PC-3 (cell line): ENCODE data around the gene RHBDD1. TPM values are rescaled to one million over a fixed set of nuclear protein-coding genes. Genes with fewer than 3 reads are reported as not detected.
A peak's percentile ranks its signal among the peaks of the same experiment; 100 is the strongest.

Source experiments
- ATAC-seq: fragments of 200-7000 bp; cut with Tn5 transposase; 2 replicates; pipeline ENCODE4 v1.9.1; 2020; ENCODE audit warnings: mild to moderate bottlenecking, moderate library complexity
- BruUV-seq: library from RNA; stranded (reverse); fragments of 400-500 nt; replicated peaks from 2 replicates; lab custom pipeline; 2021; lab: Mats Ljungman, UMichigan
- CTCF ChIA-PET: fragments of 300-600 bp; sonication (Branson Sonifier 250); formaldehyde crosslinking; loops from one replicate; lab custom pipeline; 2022; ENCODE audit warnings: antibody characterized with exemption; lab: Charles Lee
- POLR2A ChIA-PET: fragments of 300-600 bp; sonication (Branson Sonifier 250); formaldehyde crosslinking; loops from one replicate; lab custom pipeline; 2022; ENCODE audit warnings: antibody characterized with exemption; ENCODE audit not compliant: unreplicated experiment; lab: Charles Lee
- DNase-seq: peaks from one replicate; pipeline ENCODE4 v3.0.0-alpha.2; 2015
- H2AFZ ChIP-seq: fragments of 300-600 bp; sonication (generic); 2 replicates; pipeline ENCODE4 v1.6.0; 2016; ENCODE audit warnings: antibody characterized with exemption, low read length
- H3F3A ChIP-seq: fragments of 300-600 bp; sonication (generic); one replicate; pipeline ENCODE4 v1.6.0; 2017; ENCODE audit warnings: antibody characterized with exemption, low read length, control low read depth, mild to moderate bottlenecking; ENCODE audit not compliant: unreplicated experiment
- H3K27ac ChIP-seq: fragments of 300-600 bp; sonication (generic); 2 replicates; pipeline ENCODE4 v1.5.1; 2016; ENCODE audit warnings: mild to moderate bottlenecking, low read length
- H3K27me3 ChIP-seq: fragments of 300-600 bp; sonication (generic); 2 replicates; pipeline ENCODE4 v1.6.1; 2016; ENCODE audit warnings: low read length, mixed read lengths
- H3K36me3 ChIP-seq: fragments of 300-600 bp; sonication (generic); 2 replicates; pipeline ENCODE4 v1.6.1; 2016; ENCODE audit warnings: low read depth, mixed run types, low read length, mixed read lengths
- H3K4me1 ChIP-seq: fragments of 300-600 bp; sonication (generic); 2 replicates; pipeline ENCODE4 v1.5.1; 2016; ENCODE audit warnings: low read length; ENCODE audit not compliant: insufficient read depth
- H3K4me2 ChIP-seq: fragments of 300-600 bp; sonication (generic); 2 replicates; pipeline ENCODE4 v1.6.0; 2016; ENCODE audit warnings: low read length
- H3K4me3 ChIP-seq: fragments of 300-600 bp; sonication (generic); 2 replicates; pipeline ENCODE4 v1.5.1; 2016; ENCODE audit warnings: mild to moderate bottlenecking, low read length, mixed read lengths
- H3K79me2 ChIP-seq: fragments of 300-600 bp; sonication (generic); 2 replicates; pipeline ENCODE4 v1.6.1; 2017; ENCODE audit warnings: low read length, mixed read lengths
- H3K9ac ChIP-seq: fragments of 300-600 bp; sonication (generic); 2 replicates; pipeline ENCODE4 v1.6.0; 2016; ENCODE audit warnings: mild to moderate bottlenecking, low read length
- H3K9me2 ChIP-seq: fragments of 300-600 bp; sonication (generic); replicated peaks from 2 replicates; pipeline ENCODE4 v1.6.1; 2016; ENCODE audit warnings: mixed run types, low read length, mixed read lengths
- H3K9me3 ChIP-seq: fragments of 300-600 bp; sonication (generic); 2 replicates; pipeline ENCODE4 v1.6.1; 2016; ENCODE audit warnings: low read length, mixed read lengths
- H4K20me1 ChIP-seq: fragments of 300-600 bp; sonication (generic); 2 replicates; pipeline ENCODE4 v1.6.1; 2016; ENCODE audit warnings: low read length, mixed read lengths
- EZH2 ChIP-seq: fragments of 300-600 bp; sonication (generic); IDR thresholded peaks from one replicate; pipeline ENCODE4 v1.6.1; 2017; ENCODE audit warnings: antibody characterized with exemption, mild to moderate bottlenecking, low read length; ENCODE audit not compliant: unreplicated experiment
- EZH2phosphoT487 ChIP-seq: fragments of 300-600 bp; sonication (generic); IDR thresholded peaks from 2 replicates; pipeline ENCODE4 v1.6.1; 2018; ENCODE audit warnings: mild to moderate bottlenecking, antibody characterized with exemption, low read length, borderline replicate concordance
- intact Hi-C: fragments of 100-400 bp; cut with micrococcal nuclease; formaldehyde crosslinking; loops from 2 replicates; pipeline ENCODE4 v1.9.0; 2023
- total RNA-seq: library from RNA; depleted of rRNA; stranded (reverse); fragments of >200 nt; gene quantifications from 2 replicates; pipeline ENCODE4 v1.2.3, GENCODE V29; 2014
- TF ChIP-seq, protein P1 (sequence below): fragments of 300-600 bp; sonication (generic); conservative IDR thresholded peaks from 2 replicates; pipeline ENCODE4 v1.5.1; 2017; ENCODE audit warnings: antibody characterized with exemption, low read depth, mild to moderate bottlenecking, low read length

RHBDD1 gene
- total RNA-seq, 1 experiment from 2014 or later, result 9.1 TPM

DNA sequence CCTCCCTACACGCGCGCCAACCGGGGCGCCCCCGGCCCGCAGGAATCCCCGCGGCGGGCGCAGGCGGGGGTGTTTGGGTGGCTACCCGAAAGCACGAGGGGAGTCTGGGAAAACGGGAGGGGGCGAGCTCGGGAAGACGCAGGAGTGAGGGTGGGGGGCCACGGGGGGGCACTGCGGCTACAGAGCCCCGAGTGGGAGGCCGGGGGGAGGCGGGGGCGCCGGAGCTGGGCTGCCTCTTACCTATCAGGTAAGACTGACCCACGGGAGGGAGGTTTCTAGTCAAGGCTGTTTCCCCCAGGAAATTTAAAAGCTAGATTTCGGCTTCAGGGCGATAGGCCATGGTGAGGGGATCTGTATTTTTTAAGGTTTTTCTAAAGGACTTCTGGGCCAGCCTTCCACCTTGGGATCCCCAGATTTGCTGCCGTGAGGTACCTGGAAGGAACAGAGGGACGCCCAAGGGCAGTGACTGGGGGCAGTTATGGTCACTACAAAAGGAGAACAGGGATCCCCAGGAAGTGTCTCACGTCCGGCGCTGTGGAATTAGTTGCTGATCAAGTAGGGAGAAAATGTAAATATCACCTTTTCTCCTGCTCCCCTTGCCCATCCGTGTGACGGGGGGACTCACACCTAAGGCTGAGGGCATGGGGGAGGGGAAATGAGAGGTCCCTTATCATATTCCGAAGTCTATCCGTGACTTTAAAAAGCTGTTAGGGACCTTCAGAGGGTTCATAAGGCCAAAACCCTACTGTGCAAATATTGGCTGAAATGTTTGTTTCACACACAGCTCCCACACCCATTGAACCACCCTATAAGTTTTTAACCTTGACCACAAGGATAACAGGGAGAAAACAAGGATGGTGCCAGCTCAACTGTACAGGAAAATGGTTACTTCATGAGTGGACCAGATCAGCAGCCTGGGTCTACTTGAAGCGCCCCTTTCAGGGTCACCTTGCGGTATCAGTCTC is 35.6 kb upstream of the RHBDD1 start:
- ChIA-PET POLR2A (interaction anchor here (0.7 kb wide), 2 partner anchors 17 to 589 kb away, joined by 3 to 6 read pairs; no protein-coding TSS in a partner anchor), CTCF (interaction anchor here (0.6 to 1.5 kb wide), 5 partner anchors 324 to 1135 kb away, joined by 3 to 5 read pairs (median 3); no protein-coding TSS in a partner anchor)
- DNase-seq, result peak; percentile 54
- peak overlapping the region; percentile 88 for H3K27ac ChIP-seq
- H3K9ac ChIP-seq, result peak overlapping the region; percentile 96
- H3K4me2 ChIP-seq, result peak overlapping the region; percentile 88
- H2AFZ ChIP-seq, result peak overlapping the region; percentile 82
- H3K4me3 ChIP-seq, result peak overlapping the region; percentile 88
- H3K27me3 ChIP-seq, result no peaks in the 10 kb centered on the region
- peaks cover 24% of the 10 kb centered on the region for H3K36me3 ChIP-seq
- no peaks in the 10 kb centered on the region for H3K9me2 ChIP-seq
- H3K4me1 ChIP-seq, result peaks cover 34% of the 10 kb centered on the region
- ATAC-seq, result peak; percentile 6
- TF ChIP-seq EZH2phosphoT487 (no peak), EZH2 (no peak)
- TF ChIP-seq, protein P1, sequence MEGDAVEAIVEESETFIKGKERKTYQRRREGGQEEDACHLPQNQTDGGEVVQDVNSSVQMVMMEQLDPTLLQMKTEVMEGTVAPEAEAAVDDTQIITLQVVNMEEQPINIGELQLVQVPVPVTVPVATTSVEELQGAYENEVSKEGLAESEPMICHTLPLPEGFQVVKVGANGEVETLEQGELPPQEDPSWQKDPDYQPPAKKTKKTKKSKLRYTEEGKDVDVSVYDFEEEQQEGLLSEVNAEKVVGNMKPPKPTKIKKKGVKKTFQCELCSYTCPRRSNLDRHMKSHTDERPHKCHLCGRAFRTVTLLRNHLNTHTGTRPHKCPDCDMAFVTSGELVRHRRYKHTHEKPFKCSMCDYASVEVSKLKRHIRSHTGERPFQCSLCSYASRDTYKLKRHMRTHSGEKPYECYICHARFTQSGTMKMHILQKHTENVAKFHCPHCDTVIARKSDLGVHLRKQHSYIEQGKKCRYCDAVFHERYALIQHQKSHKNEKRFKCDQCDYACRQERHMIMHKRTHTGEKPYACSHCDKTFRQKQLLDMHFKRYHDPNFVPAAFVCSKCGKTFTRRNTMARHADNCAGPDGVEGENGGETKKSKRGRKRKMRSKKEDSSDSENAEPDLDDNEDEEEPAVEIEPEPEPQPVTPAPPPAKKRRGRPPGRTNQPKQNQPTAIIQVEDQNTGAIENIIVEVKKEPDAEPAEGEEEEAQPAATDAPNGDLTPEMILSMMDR, result peak; percentile 31; the same call in 1 of the 2 replicates
- H4K20me1 ChIP-seq, result no peaks in the 10 kb centered on the region
- BruUV-seq, result no TSS peak
- intact Hi-C loops, result loop anchor here (1.0 to 10.0 kb wide), 8 partner anchors 185 to 1063 kb away; no protein-coding TSS in a partner anchor
- peaks cover 59% of the 10 kb centered on the region for H3K79me2 ChIP-seq
- no peaks in the 10 kb centered on the region for H3F3A ChIP-seq
- H3K9me3 ChIP-seq, result no peaks in the 10 kb centered on the region

DNA sequence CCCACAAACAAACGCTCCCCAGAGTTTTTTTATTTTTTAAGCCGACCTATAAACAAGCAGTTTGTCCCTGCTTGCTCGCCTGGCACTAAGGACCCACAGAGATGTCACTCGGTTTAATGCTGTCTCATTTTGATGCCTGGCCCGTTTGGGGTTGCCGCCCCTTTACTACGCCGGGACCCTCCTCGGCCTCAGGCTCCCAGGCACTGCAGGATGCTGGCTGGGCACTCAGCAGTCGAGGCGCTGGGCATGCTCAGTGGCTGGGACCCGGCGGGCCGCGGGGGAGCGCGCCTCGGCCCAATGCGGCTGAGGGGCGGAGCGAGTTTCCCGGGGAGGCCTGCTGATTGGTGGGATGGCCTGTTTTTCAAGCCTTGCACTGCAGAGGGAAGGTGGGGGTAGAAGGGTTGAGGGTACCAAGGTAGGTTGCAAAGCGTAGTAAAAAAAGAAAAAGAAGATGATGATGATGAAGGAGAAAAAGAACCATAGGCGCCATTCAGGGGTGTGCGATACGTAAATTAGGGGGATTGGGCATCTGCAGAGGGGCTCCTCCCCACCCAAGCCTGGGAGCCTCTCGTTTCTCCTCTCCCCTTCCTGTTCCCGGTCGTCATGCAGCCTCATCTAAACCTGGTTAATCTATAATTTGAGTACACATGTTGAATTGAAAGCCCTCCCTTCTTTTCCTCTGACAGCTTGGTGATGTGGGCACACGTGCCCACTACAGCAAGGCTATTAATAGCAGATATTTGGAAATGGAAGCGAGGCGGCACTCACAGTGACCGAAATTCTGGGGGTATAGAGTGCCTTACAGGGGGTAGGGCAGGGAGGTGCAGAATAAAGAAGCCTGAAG is 34.7 kb upstream of the RHBDD1 start:
- Histone ChIP-seq H3K4me3 (peak overlapping the region; percentile 88), H3K36me3 (peaks cover 18% of the 10 kb centered on the region), H3K79me2 (peaks cover 50% of the 10 kb centered on the region), H3K4me1 (peaks cover 26% of the 10 kb centered on the region), H4K20me1 (no peaks in the 10 kb centered on the region), H3K27ac (peak overlapping the region; percentile 88), H3K27me3 (no peaks in the 10 kb centered on the region), H3K9me2 (no peaks in the 10 kb centered on the region), H3K9me3 (no peaks in the 10 kb centered on the region), H3F3A (no peaks in the 10 kb centered on the region), H3K9ac (peak overlapping the region; percentile 96), H2AFZ (peak overlapping the region; percentile 82), H3K4me2 (peak overlapping the region; percentile 88)
- TF ChIP-seq, protein P1, result no peak
- no peak for TF ChIP-seq EZH2
- no peak for TF ChIP-seq EZH2phosphoT487
- ChIA-PET CTCF (interaction anchor here (0.6 to 1.1 kb wide), 2 partner anchors 912 to 1136 kb away, joined by 3 to 9 read pairs; no protein-coding TSS in a partner anchor), POLR2A (interaction anchor here (0.7 to 0.8 kb wide), 2 partner anchors 16 to 1864 kb away, joined by 3 to 4 read pairs; no protein-coding TSS in a partner anchor)
- intact Hi-C loops, result loop anchor here (1.0 to 2.0 kb wide), 5 partner anchors 616 to 1064 kb away; no protein-coding TSS in a partner anchor
- no TSS peak for BruUV-seq
- ATAC-seq, result peak; percentile 43
- peak; percentile 86 for DNase-seq
